ENCODE data around the gene RASAL1. TPM values are rescaled to one million over a fixed set of nuclear protein-coding genes. Genes with fewer than 3 reads are reported as not detected.

The RASAL1 gene
- polyA plus RNA-seq, 1 donor (not counting 4 experiments of a cell fraction or from before 2014, with no cell fraction given) = 0.05 TPM

DNA sequence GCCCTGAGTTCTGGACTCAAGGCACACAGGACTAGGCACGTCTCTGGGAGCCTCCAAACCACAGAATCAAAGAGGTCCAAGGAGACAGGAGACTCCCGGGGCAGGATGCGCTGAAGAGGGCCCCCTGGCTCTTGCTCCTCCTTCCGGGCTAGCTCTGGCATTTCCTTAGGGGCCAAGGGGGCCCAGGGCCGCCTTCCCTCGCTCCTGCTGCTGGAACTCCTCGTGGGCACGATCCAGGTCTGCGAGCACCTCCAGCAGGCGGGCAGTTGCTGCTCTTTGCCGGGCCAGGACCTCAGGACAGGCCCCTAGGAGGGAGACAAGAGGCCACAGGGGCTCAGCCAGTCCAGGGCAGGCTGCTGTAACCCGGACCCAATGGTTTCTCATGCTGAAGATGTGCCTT, 35.8 kb downstream of the RASAL1 start:
- Histone ChIP-seq H3K36me3 (ENCODE audit: control insufficient read depth in 2 of 2, extremely low read depth in 1 of 2, insufficient read depth in 2 of 2, low read length in 2 of 2) (no peaks in the 10 kb centered on the region), H4K20me1 (ENCODE audit: control insufficient read depth, extremely low read depth, insufficient read depth, low read length) (no peaks in the 10 kb centered on the region), H3K4me3 (ENCODE audit: control insufficient read depth in 2 of 3, extremely low read depth in 1 of 3, insufficient read depth in 2 of 3, low read depth in 1 of 3, low read length in 3 of 3) (no peak overlapping the region), H3K4me1 (ENCODE audit: control insufficient read depth, extremely low read depth, insufficient read depth, low read length) (peaks cover 3% of the 10 kb centered on the region), H2AFZ (ENCODE audit: control insufficient read depth, low read length) (no peak overlapping the region), H3K9ac (ENCODE audit: control insufficient read depth, extremely low read depth, insufficient read depth, low read length) (no peak overlapping the region), H3K4me2 (ENCODE audit: control insufficient read depth, extremely low read depth, insufficient read depth, low read depth, low read length) (no peak overlapping the region), H3K9me3 (ENCODE audit: control insufficient read depth, low read depth, low read length) (no peaks in the 10 kb centered on the region), H3K27me3 (ENCODE audit: control insufficient read depth, extremely low read depth, insufficient read depth, low read length) (no peaks in the 10 kb centered on the region), H3K9me1 (ENCODE audit: control insufficient read depth, extremely low read depth, insufficient read depth, low read length) (no peaks in the 10 kb centered on the region), H3K79me2 (ENCODE audit: control insufficient read depth, insufficient read depth, low read length) (no peaks in the 10 kb centered on the region), H3K27ac (ENCODE audit: control insufficient read depth, insufficient read depth, low read length) (no peak overlapping the region)
- TF ChIP-seq CTCF (optimal IDR thresholded peaks at IDR 0.05 in 1 of 3, IDR thresholded peaks at IDR 0.05 in 1 of 3, conservative IDR thresholded peaks at IDR 0.05 in 1 of 3; ENCODE audit: extremely low read depth in 1 of 3, insufficient read depth in 2 of 3, low read length in 3 of 3) = no peak
- TF ChIP-seq EZH2 (IDR thresholded peaks at IDR 0.05; ENCODE audit: low read length) = no peak
- DNase-seq (ENCODE audit: low read depth, low spot score) (no peak), FAIRE-seq (no peak)
- dilution Hi-C loops (cut with MboI; ENCODE audit: extremely low pct_ligation_motif_present, low sequenced_read_pairs) = no loop called here

GRCh38 chr12:113099364-113099763, 36.2 kb downstream of the RASAL1 start:
- Histone ChIP-seq H3K79me2 (ENCODE audit: control insufficient read depth, insufficient read depth, low read length) (no peaks in the 10 kb centered on the region), H3K9ac (ENCODE audit: control insufficient read depth, extremely low read depth, insufficient read depth, low read length) (no peak overlapping the region), H3K4me1 (ENCODE audit: control insufficient read depth, extremely low read depth, insufficient read depth, low read length) (peaks cover 3% of the 10 kb centered on the region), H3K4me3 (ENCODE audit: control insufficient read depth in 2 of 3, extremely low read depth in 1 of 3, insufficient read depth in 2 of 3, low read depth in 1 of 3, low read length in 3 of 3) (no peak overlapping the region), H3K27ac (ENCODE audit: control insufficient read depth, insufficient read depth, low read length) (no peak overlapping the region), H3K9me3 (ENCODE audit: control insufficient read depth, low read depth, low read length) (no peaks in the 10 kb centered on the region), H2AFZ (ENCODE audit: control insufficient read depth, low read length) (no peak overlapping the region), H3K4me2 (ENCODE audit: control insufficient read depth, extremely low read depth, insufficient read depth, low read depth, low read length) (no peak overlapping the region), H3K27me3 (ENCODE audit: control insufficient read depth, extremely low read depth, insufficient read depth, low read length) (no peaks in the 10 kb centered on the region), H3K36me3 (ENCODE audit: control insufficient read depth in 2 of 2, extremely low read depth in 1 of 2, insufficient read depth in 2 of 2, low read length in 2 of 2) (no peaks in the 10 kb centered on the region), H4K20me1 (ENCODE audit: control insufficient read depth, extremely low read depth, insufficient read depth, low read length) (no peaks in the 10 kb centered on the region), H3K9me1 (ENCODE audit: control insufficient read depth, extremely low read depth, insufficient read depth, low read length) (no peaks in the 10 kb centered on the region)
- DNase-seq (ENCODE audit: low read depth, low spot score) = no peak
- no peak for FAIRE-seq
- TF ChIP-seq CTCF (optimal IDR thresholded peaks at IDR 0.05 in 1 of 3, IDR thresholded peaks at IDR 0.05 in 1 of 3, conservative IDR thresholded peaks at IDR 0.05 in 1 of 3; ENCODE audit: extremely low read depth in 1 of 3, insufficient read depth in 2 of 3, low read length in 3 of 3) = no peak
- TF ChIP-seq EZH2 (IDR thresholded peaks at IDR 0.05; ENCODE audit: low read length) = no peak
- dilution Hi-C loops (cut with MboI; ENCODE audit: extremely low pct_ligation_motif_present, low sequenced_read_pairs) = no loop called here

Data from keratinocyte (primary cell).